H7 (cell line): ENCODE measurements around the gene TMEM219. TPM values are rescaled to one million over a fixed set of nuclear protein-coding genes. Genes with fewer than 3 reads are reported as not detected.
A peak's percentile ranks its signal among the peaks of the same experiment; 100 is the strongest.
"Not testable (repeated sequence)": the region's sequence is repeated elsewhere in the genome, so short reads cannot be mapped to it uniquely, and the experiment has no call there.

ENCODE experiments used
- DNase-seq: peaks from one replicate; pipeline ENCODE4 v3.0.0; 2012
- H3K27me3 ChIP-seq: 2 replicates; pipeline ENCODE4 v1.6.0; 2011; ENCODE audit warnings: mild to moderate bottlenecking, low read length; ENCODE audit not compliant: control insufficient read depth, insufficient read depth
- H3K36me3 ChIP-seq: replicated peaks from 2 replicates; pipeline ENCODE4 v1.5.1; 2011; ENCODE audit warnings: low read length; ENCODE audit not compliant: control insufficient read depth, insufficient read depth
- H3K4me3 ChIP-seq: 2 replicates; pipeline ENCODE4 v1.5.1; 2011; ENCODE audit warnings: low read depth, mild to moderate bottlenecking, control low read depth, low read length, moderate library complexity; ENCODE audit not compliant: insufficient read depth
- total RNA-seq: library from RNA; depleted of rRNA; stranded (reverse); fragments of >200 nt; shearing (Covaris generic); gene quantifications from 2 replicates; pipeline ENCODE4 v1.2.3, GENCODE V29; 2014

TMEM219 gene
- total RNA-seq, 1 experiment from 2014 or later: 97.6 TPM

DNA sequence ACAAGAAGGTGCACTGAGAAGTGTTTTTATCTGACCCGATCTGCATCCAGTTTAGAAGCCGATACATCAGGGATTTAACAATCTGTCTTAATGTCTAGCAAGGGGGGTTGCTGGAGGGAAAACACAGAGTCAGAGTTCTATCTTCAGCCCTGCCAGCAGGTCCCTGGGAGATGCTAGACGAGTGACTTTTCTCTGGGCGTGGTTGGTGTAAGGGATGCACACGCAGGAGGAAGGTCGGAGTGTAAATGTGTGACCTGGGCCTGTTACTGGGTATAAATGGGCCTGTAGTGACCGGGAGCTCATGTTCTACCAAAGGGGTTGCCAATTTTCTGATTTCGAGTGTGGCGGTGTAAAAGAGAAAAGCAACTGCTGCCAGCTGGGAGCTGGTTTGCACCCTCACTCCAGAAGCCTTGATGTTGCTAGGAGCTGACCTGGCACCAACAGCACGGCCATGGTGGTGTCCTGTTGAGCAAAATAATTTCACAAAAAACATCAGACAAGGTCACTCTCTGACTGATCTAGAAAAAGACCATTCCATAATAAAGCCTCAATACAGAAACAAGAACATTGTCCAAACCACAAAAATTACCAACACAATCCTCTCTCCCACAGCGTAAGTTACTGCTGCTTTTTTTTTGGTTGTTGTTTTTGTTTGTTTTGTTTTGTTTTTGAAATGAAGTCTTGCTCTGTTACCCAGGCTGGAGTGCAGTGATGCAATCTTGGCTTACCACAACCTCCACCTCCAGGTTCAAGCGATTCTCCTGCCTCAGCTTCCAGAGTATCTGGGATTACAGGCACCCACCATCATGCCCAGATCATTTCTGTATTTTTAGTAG, 34.6 kb upstream of the TMEM219 start:
- Histone ChIP-seq H3K36me3 (peaks cover 1% of the 10 kb centered on the region; the same call in 1 of the 2 replicates), H3K27me3 (no peaks in the 10 kb centered on the region), H3K4me3 (peak overlapping the region; percentile 96; the same call in 1 of the 2 replicates)
- no peak for DNase-seq

DNA sequence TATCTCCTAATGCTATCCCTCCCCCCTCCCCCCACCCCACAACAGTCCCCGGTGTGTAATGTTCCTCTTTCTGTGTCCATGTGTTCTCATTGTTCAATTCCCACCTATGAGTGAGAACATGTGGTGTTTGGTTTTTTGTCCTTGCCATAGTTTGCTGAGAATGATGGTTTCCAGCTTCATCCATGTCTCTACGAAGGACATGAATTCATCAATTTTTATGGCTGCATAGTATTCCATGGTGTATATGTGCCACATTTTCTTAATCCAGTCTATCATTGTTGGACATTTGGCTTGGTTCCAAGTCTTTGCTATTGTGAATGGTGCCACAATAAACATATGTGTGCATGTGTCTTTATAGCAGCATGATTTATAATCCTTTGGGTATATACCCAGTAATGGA, 30.1 kb upstream of the TMEM219 start:
- not testable (repeated sequence) for H3K4me3 ChIP-seq, DNase-seq, H3K27me3 ChIP-seq, H3K36me3 ChIP-seq

DNA sequence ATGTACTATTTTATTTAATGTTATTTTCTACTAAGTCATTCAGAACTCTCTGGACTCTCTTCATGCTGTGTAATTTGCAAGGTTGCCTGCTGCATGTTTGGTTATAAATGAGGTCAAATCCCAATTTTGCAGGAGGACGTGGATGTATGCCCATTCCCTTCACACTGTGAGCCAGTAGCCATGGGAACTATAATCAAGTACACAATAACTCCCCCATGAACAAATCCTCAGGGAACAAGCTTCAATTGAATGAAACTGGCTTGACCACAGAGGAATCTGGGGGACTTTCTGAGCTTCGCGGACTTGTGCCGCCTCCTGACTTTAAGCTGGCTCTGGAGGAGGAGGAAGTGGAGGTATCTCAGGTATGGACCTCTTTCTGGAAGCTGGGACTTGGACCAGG, 21.2 kb upstream of the TMEM219 start:
- Histone ChIP-seq H3K36me3 (no peaks in the 10 kb centered on the region), H3K4me3 (no peak overlapping the region), H3K27me3 (no peaks in the 10 kb centered on the region)
- DNase-seq: no peak

DNA sequence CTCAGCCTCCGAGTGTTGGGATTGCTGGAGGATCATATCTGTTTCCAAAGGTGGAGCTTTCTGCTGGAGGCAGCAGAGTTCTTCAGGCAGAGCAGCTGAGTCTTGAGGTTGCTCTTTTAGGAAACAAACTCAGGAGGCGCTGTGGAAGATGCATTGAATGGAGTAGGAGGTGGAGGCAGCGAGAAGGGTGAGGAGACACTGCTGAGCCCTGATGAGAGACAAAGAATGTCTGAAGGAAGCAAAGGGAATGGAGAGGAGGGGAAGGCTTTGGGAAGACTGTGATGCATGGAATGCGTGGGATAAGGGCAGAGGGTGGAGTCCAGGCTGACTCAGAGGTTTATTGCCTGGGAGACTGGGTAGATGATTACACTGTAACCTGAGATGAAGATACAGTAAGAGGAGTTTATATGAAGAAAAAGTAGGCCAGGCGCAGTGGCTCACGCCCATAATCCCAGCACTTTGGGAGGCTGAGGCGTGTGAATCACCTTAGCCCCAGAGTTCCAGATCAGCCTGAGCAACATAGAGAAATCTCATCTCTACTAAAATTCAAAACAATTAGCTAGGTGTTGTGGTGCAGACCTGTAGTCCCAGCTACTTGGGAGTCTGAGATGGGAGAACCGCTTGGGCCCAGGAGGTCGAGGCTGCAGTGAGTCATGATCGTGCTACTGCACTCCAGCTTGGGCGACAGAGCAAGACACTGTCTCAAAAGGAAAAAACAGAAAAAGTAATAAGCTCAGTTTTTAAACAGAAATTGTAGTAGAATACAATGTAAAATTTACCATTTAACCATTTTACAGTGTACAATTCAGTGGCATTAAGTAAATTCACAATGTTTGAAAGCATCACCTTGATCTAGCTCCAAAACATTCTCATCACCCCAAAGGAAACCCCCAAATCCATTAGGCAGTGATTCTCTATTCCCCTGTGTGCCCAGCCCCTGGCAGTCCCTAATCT, 17.8 kb upstream of the TMEM219 start:
- H3K27me3 ChIP-seq: no peaks in the 10 kb centered on the region
- no peaks in the 10 kb centered on the region for H3K36me3 ChIP-seq
- no peak overlapping the region for H3K4me3 ChIP-seq
- peak; percentile 68 for DNase-seq

DNA sequence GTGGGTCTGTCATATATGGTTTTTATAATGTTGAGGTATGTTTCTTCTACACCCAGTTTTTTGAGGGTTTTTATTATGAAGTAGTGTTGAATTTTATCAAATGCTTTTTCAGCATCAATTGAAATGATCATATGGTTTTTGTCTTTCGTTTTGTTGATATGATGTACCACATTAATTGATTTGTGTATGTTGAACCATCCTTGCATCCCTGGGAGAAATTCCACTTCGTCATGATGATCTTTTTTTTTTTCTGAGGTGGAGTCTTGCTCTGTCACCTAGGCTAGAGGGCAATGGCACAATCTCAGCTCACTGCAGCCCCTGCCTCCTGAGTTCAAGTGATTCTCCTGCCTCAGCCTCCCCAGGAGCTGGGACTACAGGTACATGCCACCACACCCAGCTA, 14.0 kb upstream of the TMEM219 start:
- H3K27me3 ChIP-seq: no peaks in the 10 kb centered on the region
- H3K36me3 ChIP-seq: no peaks in the 10 kb centered on the region
- H3K4me3 ChIP-seq: no peak overlapping the region
- no peak for DNase-seq

DNA sequence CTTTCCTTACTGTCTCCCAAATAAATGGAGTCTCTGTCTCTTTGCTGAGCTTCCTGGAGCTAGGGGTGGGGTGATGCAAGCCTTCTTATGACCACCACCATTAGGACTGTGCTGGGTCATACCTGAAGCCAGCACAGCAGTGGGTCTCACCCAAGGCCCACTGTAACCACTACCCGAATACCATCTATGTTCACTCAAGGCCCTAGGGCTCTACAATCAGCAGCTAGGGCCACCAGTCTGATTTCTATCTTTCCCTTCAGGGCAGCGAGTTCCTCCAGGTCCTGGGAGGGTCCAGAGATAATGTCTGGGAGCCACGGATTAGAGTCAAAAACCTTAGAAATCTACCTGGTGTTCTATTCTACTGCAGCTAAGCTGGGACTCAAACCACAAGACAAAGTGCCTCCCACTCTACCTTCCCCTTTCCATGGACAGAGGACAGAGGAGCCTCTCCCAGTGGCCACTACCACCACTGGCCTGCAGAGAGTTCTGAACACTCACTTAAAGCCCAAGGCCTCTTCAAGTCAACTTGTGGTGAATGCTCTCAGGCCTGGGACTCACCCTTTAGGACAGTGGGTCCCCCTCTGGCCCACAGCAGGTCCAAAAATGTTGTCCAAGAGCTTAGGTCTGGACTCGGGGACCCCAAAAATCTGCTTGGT, 10.9 kb upstream of the TMEM219 start:
- no peak for DNase-seq
- no peaks in the 10 kb centered on the region for H3K27me3 ChIP-seq
- no peak overlapping the region for H3K4me3 ChIP-seq
- no peaks in the 10 kb centered on the region for H3K36me3 ChIP-seq

DNA sequence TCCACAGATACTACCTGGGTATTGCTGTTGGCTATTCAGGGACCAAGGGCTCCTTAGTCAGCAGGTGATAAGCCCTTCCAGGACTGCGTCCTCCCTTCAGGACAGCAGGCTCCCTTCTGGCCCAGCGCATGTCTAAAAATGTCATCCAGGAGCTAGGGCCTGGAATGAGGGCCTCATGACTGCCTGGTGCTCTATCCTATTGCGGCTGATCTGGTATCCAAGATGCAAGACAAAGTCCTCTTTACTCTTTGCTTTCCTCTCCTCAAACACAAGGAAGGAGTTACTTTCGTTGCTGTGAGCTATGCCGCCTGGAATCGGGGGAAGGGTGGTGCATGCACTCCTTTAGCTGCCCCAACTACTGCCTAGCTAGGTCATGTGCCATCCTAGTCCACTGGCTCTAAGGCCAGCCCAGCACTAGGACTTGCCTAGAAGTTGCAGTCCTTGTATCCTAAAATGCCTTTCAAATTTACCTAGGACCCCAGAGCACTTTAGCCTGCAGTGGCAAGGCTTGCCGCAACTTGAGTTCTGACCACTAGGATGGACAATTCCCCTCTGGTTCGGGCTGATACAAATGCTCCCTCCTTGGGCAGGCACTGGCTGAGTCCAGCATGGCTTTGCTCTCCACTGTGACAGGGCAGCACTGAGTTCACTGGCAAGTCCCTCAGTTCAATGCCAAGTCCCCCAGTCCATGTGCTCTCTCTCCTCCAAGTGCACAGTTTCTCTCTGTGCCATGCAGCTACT, 10.1 kb upstream of the TMEM219 start:
- Histone ChIP-seq H3K36me3 (no peaks in the 10 kb centered on the region), H3K4me3 (no peak overlapping the region), H3K27me3 (no peaks in the 10 kb centered on the region)
- no peak for DNase-seq

DNA sequence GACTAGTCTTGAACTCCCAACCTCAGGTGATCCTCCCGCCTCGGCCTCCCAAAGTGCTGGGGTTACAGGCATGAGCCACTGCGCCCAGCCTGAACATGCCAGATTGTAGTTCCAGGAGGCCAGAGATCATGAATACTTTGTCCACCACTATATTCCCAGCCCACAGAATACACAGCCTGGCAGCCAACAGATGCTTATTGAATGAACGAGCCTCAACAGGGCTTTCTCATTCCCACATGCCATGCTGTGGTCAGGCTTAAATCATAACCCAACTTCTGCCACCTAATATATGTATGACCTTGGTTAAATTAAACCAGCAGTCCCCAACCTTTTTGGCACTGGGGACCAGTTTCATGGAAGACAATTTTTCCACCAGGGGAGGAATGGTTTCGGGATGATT, 3.1 kb upstream of the TMEM219 start:
- Histone ChIP-seq H3K4me3 (no peak overlapping the region), H3K36me3 (no peaks in the 10 kb centered on the region)

DNA sequence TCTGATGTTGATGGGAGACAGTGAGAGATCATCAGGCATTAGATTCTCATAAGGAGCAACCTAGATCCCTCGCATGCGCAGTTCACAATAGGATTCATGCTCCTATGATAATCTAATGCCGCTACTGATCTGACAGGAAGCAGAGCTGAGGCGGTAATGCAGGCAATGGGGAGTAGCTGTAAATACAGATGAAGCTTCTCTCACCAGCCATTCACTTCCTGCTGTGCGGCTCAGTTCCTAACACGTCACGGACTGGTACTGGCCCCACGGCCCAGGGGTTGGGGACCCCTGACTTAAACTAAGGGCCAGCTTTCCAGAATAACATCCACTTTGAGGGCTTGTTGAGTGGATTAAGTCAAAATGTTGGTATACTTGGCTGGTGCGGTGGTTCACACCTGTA, 2.6 kb upstream of the TMEM219 start:
- Histone ChIP-seq H3K27me3 (no peaks in the 10 kb centered on the region), H3K4me3 (no peak overlapping the region), H3K36me3 (no peaks in the 10 kb centered on the region)
- DNase-seq: no peak

More for the DNA sequence above, 3.1 kb upstream of the TMEM219 start:
- DNase-seq: no peak
- H3K27me3 ChIP-seq: no peaks in the 10 kb centered on the region

DNA sequence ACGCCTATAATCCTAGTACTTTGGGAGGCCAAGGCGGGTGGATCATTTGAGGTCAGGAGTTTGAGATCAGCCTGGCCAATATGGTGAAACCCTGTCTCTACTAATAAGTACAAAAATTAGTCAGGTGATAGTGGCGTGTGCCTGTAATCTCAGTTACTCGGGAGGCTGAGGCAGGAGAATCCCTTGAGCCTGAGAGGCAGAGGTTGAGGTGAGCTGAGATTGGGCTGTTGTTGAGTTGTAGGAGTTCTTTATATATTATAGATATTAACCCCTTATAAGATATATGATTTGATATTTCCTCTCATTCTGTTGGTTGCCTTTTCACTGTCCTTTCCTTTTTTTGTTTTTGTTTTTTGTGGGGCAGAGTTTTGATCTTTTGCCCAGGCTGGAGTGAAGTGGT, 2.1 kb upstream of the TMEM219 start:
- H3K27me3 ChIP-seq, H3K4me3 ChIP-seq, DNase-seq, H3K36me3 ChIP-seq: not testable (repeated sequence)

DNA sequence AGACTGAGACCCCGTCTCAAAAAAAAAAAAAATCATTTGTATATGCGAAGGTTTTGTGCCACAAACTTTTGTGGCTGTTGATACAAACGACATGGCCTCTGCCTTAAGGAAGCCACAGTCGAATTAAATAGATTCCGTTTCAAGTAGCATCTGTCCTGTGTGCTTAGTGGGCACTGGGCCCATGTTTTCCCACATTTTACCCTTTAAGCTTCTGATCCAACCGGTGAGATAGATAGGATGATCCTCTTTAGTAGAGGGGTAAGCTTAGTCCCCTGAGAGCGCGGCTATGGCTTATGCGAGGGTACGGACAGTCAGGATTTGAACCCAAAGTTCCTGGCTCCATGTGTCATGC, 776 bp upstream of the TMEM219 start:
- peak overlapping the region; percentile 80 for H3K4me3 ChIP-seq
- no peaks in the 10 kb centered on the region for H3K36me3 ChIP-seq
- no peak for DNase-seq
- no peaks in the 10 kb centered on the region for H3K27me3 ChIP-seq

DNA sequence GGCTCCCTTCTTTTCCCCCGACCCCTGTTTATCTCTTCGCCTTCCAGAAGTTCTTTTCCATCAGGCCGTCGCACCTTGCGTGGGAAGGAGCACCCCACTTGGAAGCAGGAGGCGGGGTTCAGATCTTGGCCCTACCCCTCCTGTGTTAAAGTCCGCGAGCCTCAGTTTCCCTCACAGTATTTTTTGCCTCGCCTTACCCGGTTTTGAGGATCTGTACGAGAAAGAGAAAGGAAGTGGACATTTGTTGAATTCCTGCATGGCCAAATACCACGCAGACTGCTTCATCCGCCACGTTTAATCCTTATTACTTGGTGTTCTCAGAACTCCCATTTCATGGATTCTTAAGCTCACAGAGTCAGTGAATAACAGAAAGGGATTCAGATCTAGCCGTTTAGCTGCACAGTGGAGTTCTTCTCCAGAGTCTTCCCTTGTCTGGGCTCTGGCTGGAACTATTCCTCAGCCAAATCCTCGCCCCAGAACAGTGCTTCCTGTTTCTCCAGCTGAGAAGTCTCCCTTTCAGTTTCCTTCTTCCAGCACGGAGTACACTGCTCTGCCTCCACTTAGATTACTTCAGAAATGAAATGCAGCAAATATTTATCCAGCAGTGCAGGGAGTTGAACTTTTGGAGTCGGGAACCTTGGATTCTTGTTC, 590 bp downstream of the TMEM219 start:
- no peaks in the 10 kb centered on the region for H3K27me3 ChIP-seq
- DNase-seq: peak; percentile 56
- peak overlapping the region; percentile 80 for H3K4me3 ChIP-seq
- no peaks in the 10 kb centered on the region for H3K36me3 ChIP-seq

DNA sequence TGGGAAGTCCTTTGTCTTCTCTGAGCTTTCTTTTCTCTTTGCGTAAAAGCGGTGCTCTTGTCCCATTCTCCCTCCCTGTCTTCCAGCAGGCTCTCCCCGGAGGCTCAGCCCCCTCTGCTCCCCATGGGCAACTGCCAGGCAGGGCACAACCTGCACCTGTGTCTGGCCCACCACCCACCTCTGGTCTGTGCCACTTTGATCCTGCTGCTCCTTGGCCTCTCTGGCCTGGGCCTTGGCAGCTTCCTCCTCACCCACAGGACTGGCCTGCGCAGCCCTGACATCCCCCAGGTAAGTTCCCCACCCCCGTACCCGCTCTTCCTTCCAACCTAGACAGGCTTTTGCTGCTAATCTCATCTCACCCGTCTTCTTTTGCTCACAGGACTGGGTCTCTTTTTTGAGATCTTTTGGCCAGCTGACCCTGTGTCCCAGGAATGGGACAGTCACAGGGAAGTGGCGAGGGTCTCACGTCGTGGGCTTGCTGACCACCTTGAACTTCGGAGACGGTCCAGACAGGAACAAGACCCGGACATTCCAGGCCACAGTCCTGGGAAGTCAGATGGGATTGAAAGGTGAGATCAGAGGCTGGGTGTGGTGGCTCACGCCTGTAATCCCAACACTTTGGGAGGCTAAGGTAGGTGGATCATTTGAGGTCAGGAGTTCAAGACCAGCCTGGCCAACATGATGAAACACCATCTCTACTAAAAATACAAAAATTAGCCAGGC, 1.3 kb downstream of the TMEM219 start:
- Histone ChIP-seq H3K36me3 (peaks cover 3% of the 10 kb centered on the region; the same call in 1 of the 2 replicates), H3K27me3 (no peaks in the 10 kb centered on the region), H3K4me3 (no peak overlapping the region)
- DNase-seq: peak; percentile 43
